Sigmoid colon (tissue), 3 donors: ENCODE measurements around the gene PISD.
"Not testable (repeated sequence)": the region's sequence is repeated elsewhere in the genome, so short reads cannot be mapped to it uniquely, and the experiment has no call there.

ENCODE experiments used
- POLR2A ChIP-seq, 2 donors: fragments of 450-650 bp; IDR thresholded peaks; one replicate each; pipeline ENCODE4 v1.6.1; 2016; ENCODE audit warnings: antibody characterized with exemption in 2 of 2, mild to moderate bottlenecking in 2 of 2, moderate library complexity in 2 of 2
- TF ChIP-seq, protein P1 (sequence below), 4 experiments: fragments of 450-650 bp in 3 of 4; fragments of 200-600 bp in 1 of 4; IDR thresholded peaks; one replicate each; pipeline ENCODE4 v1.5.1; 2016 to 2019; ENCODE audit warnings: antibody characterized with exemption in 4 of 4, mild to moderate bottlenecking in 3 of 4, moderate library complexity in 2 of 4

DNA sequence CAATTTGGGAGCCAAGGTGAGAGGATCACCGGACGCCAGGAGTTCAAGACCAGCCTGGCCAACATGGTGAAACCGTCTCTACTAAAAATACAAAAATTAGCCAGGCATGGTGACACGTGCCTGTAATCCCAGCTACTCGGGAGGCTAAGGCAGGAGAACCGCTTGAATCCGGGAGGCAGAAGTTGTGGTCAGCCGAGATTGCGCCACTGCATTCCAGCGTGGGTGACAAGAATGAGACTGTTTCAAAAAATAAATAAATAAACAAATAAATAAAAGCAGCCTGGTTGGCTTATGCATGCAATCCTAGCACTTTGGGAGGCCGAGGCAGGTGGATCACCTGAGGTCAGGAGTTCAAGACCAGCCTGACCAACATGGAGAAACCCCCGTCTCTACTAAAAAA, 49.2 kb upstream of the PISD start:
- TF ChIP-seq, protein P1, sequence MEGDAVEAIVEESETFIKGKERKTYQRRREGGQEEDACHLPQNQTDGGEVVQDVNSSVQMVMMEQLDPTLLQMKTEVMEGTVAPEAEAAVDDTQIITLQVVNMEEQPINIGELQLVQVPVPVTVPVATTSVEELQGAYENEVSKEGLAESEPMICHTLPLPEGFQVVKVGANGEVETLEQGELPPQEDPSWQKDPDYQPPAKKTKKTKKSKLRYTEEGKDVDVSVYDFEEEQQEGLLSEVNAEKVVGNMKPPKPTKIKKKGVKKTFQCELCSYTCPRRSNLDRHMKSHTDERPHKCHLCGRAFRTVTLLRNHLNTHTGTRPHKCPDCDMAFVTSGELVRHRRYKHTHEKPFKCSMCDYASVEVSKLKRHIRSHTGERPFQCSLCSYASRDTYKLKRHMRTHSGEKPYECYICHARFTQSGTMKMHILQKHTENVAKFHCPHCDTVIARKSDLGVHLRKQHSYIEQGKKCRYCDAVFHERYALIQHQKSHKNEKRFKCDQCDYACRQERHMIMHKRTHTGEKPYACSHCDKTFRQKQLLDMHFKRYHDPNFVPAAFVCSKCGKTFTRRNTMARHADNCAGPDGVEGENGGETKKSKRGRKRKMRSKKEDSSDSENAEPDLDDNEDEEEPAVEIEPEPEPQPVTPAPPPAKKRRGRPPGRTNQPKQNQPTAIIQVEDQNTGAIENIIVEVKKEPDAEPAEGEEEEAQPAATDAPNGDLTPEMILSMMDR (IDR thresholded peaks at IDR 0.05), result not testable (repeated sequence)
- TF ChIP-seq POLR2A (IDR thresholded peaks at IDR 0.05), result not testable (repeated sequence)
